ENCODE data around the gene SLC15A4.
"Not testable (repeated sequence)": the region's sequence is repeated elsewhere in the genome, so short reads cannot be mapped to it uniquely, and the experiment has no call there.

Gene SLC15A4

DNA sequence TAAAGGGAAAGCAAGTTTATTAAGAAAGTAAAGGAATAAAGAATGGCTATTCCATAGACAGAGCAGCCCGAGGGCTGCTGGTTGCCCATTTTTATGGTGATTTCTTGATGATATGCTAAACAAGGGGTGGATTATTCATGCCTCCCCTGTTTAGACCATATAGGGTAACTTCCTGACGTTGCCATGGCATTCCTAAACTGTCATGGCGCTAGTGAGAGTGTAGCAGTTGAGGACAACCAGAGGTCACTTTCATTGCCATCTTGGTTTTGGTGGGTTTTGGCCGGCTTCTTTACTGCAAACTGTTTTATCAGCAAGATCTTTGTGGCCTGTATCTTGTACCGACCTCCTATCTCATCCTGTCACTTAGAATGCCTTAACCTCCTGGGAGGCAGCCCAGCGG, 26.0 kb upstream of the SLC15A4 start:
- not testable (repeated sequence) for DNase-seq

GRCh38 chr12:128848371-128848770, 24.6 kb upstream of the SLC15A4 start:
- in situ Hi-C loops (cut with HindIII; ENCODE audit: low pct_ligation_motif_present, low pct_unique_long_range_greater_than_20kb, low sequenced_read_pairs) = no loop called here
- no peak for DNase-seq

More for the DNA sequence above, 26.0 kb upstream of the SLC15A4 start:
- in situ Hi-C loops (cut with HindIII; ENCODE audit: low pct_ligation_motif_present, low pct_unique_long_range_greater_than_20kb, low sequenced_read_pairs) = not testable (repeated sequence)

DNA sequence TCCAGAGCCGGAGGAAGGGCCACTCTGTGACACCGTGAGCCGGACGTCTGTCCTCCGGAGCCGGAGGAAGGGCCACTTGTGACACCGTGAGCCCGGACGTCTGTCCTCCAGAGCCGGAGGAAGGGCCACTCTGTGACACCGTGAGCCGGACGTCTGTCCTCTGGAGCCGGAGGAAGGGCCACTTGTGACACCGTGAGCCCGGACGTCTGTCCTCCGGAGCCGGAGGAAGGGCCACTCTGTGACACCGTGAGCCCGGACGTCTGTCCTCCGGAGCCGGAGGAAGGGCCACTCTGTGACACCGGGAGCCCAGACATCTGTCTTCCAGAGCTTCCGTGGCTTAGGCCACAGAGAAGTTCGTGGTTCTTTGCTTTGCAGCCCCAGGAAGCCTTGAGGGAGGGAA, 22.9 kb upstream of the SLC15A4 start:
- DNase-seq; in situ Hi-C loops (cut with HindIII; ENCODE audit: low pct_ligation_motif_present, low pct_unique_long_range_greater_than_20kb, low sequenced_read_pairs): not testable (repeated sequence)

GRCh38 chr12:128844031-128844635, 20.4 kb upstream of the SLC15A4 start:
- in situ Hi-C loops (cut with HindIII; ENCODE audit: low pct_ligation_motif_present, low pct_unique_long_range_greater_than_20kb, low sequenced_read_pairs) = no loop called here
- no peak for DNase-seq

DNA sequence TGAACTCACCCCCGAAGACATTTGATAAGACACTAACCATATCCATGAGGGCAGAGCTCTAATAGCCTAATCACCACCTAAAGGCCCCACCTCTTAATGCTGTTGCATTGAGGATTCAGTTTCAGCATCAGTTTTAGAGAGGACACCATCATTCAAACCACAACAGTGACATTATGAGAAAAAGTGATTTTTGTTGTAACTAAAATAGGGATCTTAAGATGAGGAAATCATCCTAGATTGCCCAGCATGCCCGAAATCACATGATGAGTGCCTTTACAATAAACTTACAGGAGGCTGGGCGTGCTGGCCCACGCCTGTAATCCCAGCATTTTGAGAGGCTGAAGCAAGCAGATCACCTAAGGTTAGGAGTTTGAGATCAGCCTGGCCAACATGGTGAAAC, 19.8 kb upstream of the SLC15A4 start:
- in situ Hi-C loops (cut with HindIII; ENCODE audit: low pct_ligation_motif_present, low pct_unique_long_range_greater_than_20kb, low sequenced_read_pairs) = no loop called here
- DNase-seq = no peak

- in situ Hi-C loops (cut with HindIII; ENCODE audit: low pct_ligation_motif_present, low pct_unique_long_range_greater_than_20kb, low sequenced_read_pairs) = no loop called here
- no peak for DNase-seq
These were observed 18.8 kb upstream of the SLC15A4 start for GRCh38 chr12:128842579-128842978.

GRCh38 chr12:128840862-128841468, 17.2 kb upstream of the SLC15A4 start:
- no peak for DNase-seq
- in situ Hi-C loops (cut with HindIII; ENCODE audit: low pct_ligation_motif_present, low pct_unique_long_range_greater_than_20kb, low sequenced_read_pairs) = no loop called here

- DNase-seq; in situ Hi-C loops (cut with HindIII; ENCODE audit: low pct_ligation_motif_present, low pct_unique_long_range_greater_than_20kb, low sequenced_read_pairs): not testable (repeated sequence)
These were observed 16.1 kb upstream of the SLC15A4 start for GRCh38 chr12:128839885-128840284.

DNA sequence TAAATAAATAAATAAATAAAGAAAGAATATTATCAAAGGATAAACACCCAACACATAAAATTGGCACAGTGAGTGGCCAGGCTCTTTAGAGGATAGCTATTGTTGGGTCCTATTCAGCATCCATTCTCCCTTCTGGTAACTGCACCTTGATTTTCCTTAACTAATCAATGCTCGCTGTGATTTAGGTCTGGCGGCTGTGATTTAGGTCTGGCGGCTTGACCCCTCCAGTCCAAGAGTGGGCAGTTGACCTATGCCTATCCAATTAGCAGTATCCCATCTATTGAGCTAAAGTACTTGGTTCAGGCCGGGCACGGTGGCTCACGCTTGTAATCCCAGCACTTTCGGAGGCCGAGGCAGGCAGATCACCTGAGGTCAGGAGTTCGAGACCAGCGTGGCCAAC, 9.7 kb upstream of the SLC15A4 start:
- DNase-seq = no peak
- in situ Hi-C loops (cut with HindIII; ENCODE audit: low pct_ligation_motif_present, low pct_unique_long_range_greater_than_20kb, low sequenced_read_pairs) = no loop called here

- in situ Hi-C loops (cut with HindIII; ENCODE audit: low pct_ligation_motif_present, low pct_unique_long_range_greater_than_20kb, low sequenced_read_pairs) = no loop called here
- DNase-seq = no peak
These were observed 6.7 kb upstream of the SLC15A4 start for GRCh38 chr12:128830505-128830893.

DNA sequence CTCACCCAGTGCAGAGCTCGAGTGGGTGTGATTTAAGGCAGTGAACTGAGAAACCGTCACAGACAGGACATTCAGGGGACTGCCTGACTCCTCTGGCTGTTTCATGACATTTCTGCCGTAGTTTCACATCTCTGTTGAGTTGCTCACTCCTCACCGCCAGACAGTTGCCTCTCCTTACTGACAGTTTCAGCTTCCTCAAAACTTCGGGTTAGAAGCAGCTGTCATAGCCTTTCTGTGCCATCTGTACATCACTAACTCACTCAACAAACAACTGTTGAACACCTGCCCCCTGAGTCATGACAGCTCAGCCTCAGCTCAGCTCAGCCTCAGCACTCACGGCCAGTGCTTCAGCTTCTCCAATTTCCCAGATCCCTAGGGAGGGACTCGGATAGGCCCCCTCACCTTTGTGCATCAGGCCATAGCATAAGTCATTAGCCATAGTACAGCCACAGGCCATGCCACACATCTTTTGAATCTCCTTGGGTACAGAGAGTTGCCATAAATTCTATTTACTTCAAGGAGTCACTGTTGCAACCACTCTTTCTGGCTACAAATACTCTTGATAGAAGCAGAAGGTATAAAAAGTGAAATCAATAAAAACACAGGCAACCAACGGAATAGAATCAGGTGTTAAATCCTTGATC, 6.2 kb upstream of the SLC15A4 start:
- in situ Hi-C loops (cut with HindIII; ENCODE audit: low pct_ligation_motif_present, low pct_unique_long_range_greater_than_20kb, low sequenced_read_pairs) = no loop called here
- DNase-seq = no peak

DNA sequence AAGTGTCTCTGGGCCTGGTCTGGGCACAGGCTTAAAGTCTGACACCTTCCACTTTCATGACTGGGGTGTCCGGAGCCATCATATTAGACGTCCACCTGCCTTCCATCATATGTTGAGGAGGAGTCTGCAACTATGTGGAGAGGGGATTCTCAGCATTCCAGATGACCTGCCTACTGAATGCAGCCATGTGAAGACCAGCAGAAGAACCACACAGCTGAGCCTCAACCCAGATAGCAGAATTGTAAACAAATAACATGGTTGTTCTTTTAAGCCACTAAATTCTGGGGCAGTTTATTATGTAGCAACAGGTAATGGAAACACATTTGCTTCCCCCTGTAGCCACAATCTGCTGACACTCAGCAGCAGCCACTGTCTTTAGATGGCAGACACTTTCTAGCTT, 4.0 kb upstream of the SLC15A4 start:
- in situ Hi-C loops (cut with HindIII; ENCODE audit: low pct_ligation_motif_present, low pct_unique_long_range_greater_than_20kb, low sequenced_read_pairs) = no loop called here
- DNase-seq = no peak

- no peak for DNase-seq
- in situ Hi-C loops (cut with HindIII; ENCODE audit: low pct_ligation_motif_present, low pct_unique_long_range_greater_than_20kb, low sequenced_read_pairs) = no loop called here
These were observed 2.1 kb upstream of the SLC15A4 start for GRCh38 chr12:128825835-128826234.

DNA sequence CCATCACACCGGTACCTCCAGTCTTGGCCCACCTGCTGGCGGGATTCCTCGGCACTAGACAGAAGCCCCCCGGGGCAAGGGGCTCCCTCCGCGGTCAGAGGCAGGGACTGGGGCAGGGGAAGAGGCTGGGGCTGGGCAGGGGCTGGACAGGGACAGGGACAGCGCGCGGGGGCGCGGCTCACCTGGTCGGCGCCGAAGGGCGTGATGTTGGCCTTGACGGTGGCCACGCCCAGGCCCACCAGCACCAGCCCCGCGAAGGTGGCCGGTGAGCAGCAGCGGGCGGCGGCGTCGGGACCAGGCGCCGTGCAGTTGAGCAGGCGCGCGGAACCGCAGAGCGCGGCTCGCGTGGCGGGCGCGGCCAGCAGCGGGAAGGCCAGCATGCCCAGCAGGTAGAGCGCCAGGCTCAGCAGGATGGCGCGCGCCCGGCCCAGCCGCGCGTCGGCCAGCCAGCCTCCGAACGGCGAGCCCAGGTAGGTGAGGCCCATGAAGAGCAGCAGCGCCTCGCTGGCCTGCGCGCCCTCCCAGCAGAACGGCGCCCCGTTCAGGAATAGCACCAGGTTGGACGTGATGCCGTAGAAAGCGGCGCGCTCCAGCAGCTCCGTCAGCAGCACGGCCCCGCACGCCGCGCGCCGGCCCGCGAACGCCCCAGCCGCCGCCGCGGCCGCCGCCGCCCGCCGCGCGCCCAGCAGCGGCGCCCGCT, 392 bp downstream of the SLC15A4 start:
- in situ Hi-C loops (cut with HindIII; ENCODE audit: low pct_ligation_motif_present, low pct_unique_long_range_greater_than_20kb, low sequenced_read_pairs) = no loop called here
- DNase-seq = no peak

DNA sequence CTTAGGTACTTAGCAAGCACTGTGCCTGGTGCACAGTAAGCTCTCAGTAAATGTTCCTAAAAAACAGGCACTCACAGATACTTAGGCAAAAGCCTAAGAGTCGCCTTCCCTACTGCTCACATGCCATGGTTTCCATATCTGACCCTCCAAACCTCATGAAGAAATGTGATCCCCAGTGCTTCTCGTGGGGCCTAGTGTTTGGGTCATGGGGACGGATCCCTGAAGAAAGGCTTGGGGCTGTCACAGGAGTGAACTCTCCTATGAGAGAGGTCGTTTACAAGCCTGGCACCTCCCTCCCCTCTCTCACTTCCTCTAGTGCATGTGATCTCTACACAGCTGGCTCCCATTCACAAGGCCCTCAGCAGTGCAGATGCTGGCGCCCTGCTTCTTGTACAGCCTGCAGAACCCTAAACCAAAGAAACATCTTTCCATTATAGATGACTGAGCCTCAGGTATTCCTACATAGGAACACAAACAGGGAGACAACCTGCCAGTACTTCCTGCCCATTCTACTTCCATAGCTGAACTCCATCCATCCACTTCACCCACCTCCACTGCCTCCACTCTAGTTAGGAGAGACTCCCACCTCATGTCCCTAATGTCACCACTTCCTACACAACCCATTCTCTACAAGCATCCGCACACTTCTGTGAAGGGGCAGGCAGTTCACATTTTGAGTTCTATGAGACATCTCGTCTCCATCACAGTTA, 2.9 kb downstream of the SLC15A4 start:
- in situ Hi-C loops (cut with HindIII; ENCODE audit: low pct_ligation_motif_present, low pct_unique_long_range_greater_than_20kb, low sequenced_read_pairs) = no loop called here
- no peak for DNase-seq

- no peak for DNase-seq
- in situ Hi-C loops (cut with HindIII; ENCODE audit: low pct_ligation_motif_present, low pct_unique_long_range_greater_than_20kb, low sequenced_read_pairs) = no loop called here
These were observed 3.5 kb downstream of the SLC15A4 start for GRCh38 chr12:128820253-128820652.

- in situ Hi-C loops (cut with HindIII; ENCODE audit: low pct_ligation_motif_present, low pct_unique_long_range_greater_than_20kb, low sequenced_read_pairs) = no loop called here
- DNase-seq = no peak
These were observed 4.2 kb downstream of the SLC15A4 start for GRCh38 chr12:128819293-128820144.
